BE2C (cell line): ENCODE results near the gene ZNF827.
A peak's percentile ranks its signal among the peaks of the same experiment; 100 is the strongest.

Source experiments
- DNase-seq: peaks from one replicate; pipeline ENCODE4 v3.0.0-alpha.2; 2020
- H3K27me3 ChIP-seq: fragments of 250-450 bp; sonication (Bioruptor Pico); 2 replicates; pipeline ENCODE4 v1.5.1; 2020; ENCODE audit warnings: mild to moderate bottlenecking
- H3K36me3 ChIP-seq: fragments of 250-450 bp; sonication (Bioruptor Pico); 2 replicates; pipeline ENCODE4 v1.5.1; 2020; ENCODE audit warnings: mild to moderate bottlenecking
- H3K4me1 ChIP-seq: fragments of 250-450 bp; sonication (Bioruptor Pico); 2 replicates; pipeline ENCODE4 v1.5.1; 2020
- H3K4me3 ChIP-seq: 2 replicates; pipeline ENCODE4 v1.5.1; 2011; ENCODE audit warnings: low read depth, low read length
- H3K9me3 ChIP-seq: fragments of 250-450 bp; sonication (Bioruptor Pico); 2 replicates; pipeline ENCODE4 v1.5.1; 2020
- TF ChIP-seq, protein P1 (sequence below): IDR thresholded peaks from 2 replicates; pipeline ENCODE4 v1.5.1; 2012; ENCODE audit warnings: mild to moderate bottlenecking, low read depth, low read length

Gene ZNF827

GRCh38 chr4:145735347-145735675 is 203.3 kb downstream of the ZNF827 start:
- no peak for DNase-seq
- TF ChIP-seq, protein P1, sequence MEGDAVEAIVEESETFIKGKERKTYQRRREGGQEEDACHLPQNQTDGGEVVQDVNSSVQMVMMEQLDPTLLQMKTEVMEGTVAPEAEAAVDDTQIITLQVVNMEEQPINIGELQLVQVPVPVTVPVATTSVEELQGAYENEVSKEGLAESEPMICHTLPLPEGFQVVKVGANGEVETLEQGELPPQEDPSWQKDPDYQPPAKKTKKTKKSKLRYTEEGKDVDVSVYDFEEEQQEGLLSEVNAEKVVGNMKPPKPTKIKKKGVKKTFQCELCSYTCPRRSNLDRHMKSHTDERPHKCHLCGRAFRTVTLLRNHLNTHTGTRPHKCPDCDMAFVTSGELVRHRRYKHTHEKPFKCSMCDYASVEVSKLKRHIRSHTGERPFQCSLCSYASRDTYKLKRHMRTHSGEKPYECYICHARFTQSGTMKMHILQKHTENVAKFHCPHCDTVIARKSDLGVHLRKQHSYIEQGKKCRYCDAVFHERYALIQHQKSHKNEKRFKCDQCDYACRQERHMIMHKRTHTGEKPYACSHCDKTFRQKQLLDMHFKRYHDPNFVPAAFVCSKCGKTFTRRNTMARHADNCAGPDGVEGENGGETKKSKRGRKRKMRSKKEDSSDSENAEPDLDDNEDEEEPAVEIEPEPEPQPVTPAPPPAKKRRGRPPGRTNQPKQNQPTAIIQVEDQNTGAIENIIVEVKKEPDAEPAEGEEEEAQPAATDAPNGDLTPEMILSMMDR, result no peak
- Histone ChIP-seq H3K27me3 (no peaks in the 10 kb centered on the region), H3K4me1 (peaks cover 8% of the 10 kb centered on the region; the same call in 1 of the 2 replicates), H3K9me3 (no peaks in the 10 kb centered on the region), H3K4me3 (no peak overlapping the region), H3K36me3 (no peaks in the 10 kb centered on the region)

DNA sequence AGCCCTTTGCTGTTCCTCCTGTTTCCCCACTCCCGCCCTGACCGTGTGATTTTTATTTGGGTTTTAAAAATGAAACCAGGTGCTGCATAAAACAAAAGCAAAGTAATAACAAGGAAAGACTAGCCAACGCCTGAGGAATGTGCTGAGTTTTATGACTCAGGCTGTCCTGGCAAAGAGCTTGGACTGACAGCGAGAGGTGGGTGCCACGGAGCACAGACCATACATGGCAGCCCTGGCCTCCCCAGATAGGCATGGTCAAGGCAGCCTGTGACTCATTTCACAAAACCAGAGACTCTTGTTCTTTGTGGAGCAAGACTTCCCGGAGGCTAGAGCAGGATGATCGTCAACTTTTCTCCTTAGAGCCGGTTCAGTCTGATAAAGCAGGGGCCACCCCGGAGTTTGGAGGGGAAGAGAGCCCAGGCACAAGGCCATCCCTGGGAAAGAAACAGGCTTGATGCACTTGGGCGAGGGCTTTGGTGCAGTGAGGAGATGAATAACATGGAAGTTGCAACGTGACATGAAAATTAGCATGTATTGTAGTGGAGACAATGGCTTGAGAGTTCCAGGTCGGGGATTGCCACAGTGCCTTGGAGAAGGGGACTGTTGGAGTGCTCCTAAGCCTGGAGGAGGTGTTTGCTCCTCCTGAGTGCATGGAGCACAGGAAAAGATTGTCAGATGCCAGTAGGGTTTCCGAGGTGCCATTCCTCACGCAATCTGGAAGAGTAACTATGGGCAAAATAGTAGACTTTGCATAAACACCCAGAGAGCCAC is 203.9 kb downstream of the ZNF827 start:
- peaks cover 8% of the 10 kb centered on the region; the same call in 1 of the 2 replicates for H3K4me1 ChIP-seq
- H3K36me3 ChIP-seq, result no peaks in the 10 kb centered on the region
- H3K9me3 ChIP-seq, result no peaks in the 10 kb centered on the region

GRCh38 chr4:145734031-145734430 is 204.6 kb downstream of the ZNF827 start:
- Histone ChIP-seq H3K4me1 (peaks cover 8% of the 10 kb centered on the region; the same call in 1 of the 2 replicates), H3K4me3 (peak overlapping the region; percentile 72; the same call in 1 of the 2 replicates)
- no peak for DNase-seq

More for the DNA sequence above, 203.9 kb downstream of the ZNF827 start:
- Histone ChIP-seq H3K4me3 (no peak overlapping the region), H3K27me3 (no peaks in the 10 kb centered on the region)
- no peak for DNase-seq
- TF ChIP-seq, protein P1, result no peak

DNA sequence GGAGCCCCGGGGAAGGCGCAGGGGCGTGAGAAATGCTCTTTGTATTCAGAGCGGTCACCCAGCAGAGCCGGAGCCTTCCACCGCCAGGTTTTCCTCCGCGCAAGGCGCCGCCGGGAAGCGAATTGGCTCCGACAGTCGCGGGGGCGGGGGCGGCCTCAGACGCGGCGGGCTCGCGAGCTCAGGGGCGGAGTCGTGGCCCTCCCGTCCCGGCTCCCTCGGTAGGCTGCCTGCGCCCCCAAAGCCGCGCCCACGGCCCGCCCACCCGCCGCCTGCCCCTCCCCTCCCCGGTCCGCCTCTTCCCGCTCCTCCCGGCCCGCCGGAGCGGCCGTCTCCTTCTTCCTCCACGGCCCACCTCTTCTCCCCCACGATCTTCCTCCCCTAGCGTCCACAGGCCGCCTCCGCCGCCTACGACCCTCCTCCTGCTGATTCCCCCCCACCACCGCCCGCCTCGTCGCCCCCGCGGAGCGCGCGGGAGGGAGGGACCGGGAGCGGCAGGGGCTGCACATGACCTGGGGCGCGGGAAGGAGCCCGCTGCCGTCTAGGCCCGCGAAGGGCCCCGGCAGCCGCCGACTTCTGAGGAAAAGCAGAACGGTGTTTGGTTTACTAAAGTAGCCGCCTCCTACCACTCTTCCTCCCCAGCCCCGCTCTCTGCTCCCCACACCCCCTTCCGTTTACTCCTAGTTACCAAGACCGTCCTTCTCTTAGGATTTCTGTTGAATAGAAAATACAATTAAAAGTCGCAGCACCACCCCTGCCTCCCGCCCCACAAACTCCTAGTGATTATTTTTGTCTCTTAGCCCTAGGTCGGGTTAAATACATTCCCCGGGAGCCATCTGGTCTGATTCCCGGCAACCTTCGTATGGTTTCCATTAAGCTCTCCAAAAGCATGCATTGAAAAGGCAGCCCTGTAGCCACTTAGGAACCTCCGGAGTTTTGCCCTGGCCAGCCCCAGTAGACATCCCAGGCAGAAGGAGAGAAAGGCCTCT is 205.4 kb downstream of the ZNF827 start:
- Histone ChIP-seq H3K4me1 (peaks cover 8% of the 10 kb centered on the region; the same call in 1 of the 2 replicates), H3K9me3 (no peaks in the 10 kb centered on the region), H3K27me3 (no peaks in the 10 kb centered on the region), H3K4me3 (peak overlapping the region; percentile 72), H3K36me3 (no peaks in the 10 kb centered on the region)
- DNase-seq, result peak; percentile 96
- TF ChIP-seq, protein P1, result no peak

More at GRCh38 chr4:145734031-145734430, 204.6 kb downstream of the ZNF827 start:
- no peaks in the 10 kb centered on the region for H3K27me3 ChIP-seq
- H3K9me3 ChIP-seq, result no peaks in the 10 kb centered on the region
- TF ChIP-seq, protein P1, result no peak
- H3K36me3 ChIP-seq, result no peaks in the 10 kb centered on the region

DNA sequence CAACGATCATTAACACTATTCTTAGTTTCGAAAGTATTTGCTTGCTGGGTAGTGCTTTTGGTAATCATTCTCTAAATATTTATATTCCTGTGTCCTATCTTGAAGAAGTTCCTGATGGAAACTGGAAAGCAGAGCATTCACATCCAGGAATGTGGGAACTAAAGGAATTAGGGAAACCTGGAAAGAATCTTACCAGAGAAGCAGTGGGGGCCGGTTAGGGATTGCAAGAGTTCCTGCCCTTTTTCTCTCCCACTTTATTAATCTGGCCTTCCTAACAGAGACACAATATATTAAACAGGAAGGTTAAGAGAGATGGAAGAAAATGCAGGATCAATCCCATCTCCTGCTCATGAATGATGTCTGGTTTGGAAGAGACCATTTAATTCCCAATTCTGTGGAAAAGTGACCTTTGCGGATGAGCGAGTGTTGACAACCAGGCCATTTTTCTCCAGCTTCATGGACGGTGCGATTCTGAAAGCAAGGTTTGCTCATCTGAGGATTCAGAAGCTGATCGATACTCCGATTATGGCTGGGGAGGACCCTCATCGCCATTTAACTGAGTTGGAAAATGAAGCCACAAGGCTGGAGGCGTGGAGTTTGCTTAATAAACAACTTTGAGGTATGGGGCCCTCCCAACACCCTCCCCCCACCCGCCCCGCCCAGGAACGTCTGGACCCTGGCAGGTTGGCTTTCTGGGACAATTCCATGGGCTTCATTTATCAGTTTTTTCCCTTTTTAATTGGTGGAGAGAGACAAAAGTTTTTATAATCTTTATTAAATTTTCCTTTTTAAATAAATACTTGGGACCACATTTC is 206.4 kb downstream of the ZNF827 start:
- Histone ChIP-seq H3K4me1 (peaks cover 8% of the 10 kb centered on the region; the same call in 1 of the 2 replicates), H3K9me3 (no peaks in the 10 kb centered on the region), H3K4me3 (peak overlapping the region; percentile 63), H3K27me3 (no peaks in the 10 kb centered on the region), H3K36me3 (no peaks in the 10 kb centered on the region)
- DNase-seq, result no peak
- TF ChIP-seq, protein P1, result no peak
